K562 (cell line): ENCODE measurements around the gene EML1. TPM values are rescaled to one million over a fixed set of nuclear protein-coding genes. Genes with fewer than 3 reads are reported as not detected.

Experiments used
- ATAC-seq: fragments of 200-7000 bp; cut with Tn5 transposase; 3 replicates; pipeline ENCODE4 v1.9.1; 2020; ENCODE audit warnings: moderate library complexity
- BruUV-seq: library from RNA; stranded (reverse); fragments of 400-500 nt; replicated peaks from 2 replicates; lab custom pipeline; 2021; lab: Mats Ljungman, UMichigan
- CTCF ChIA-PET: fragments of 300-600 bp; formaldehyde crosslinking; extraction: SDS; loops from one replicate; lab custom pipeline; 2021; ENCODE audit warnings: low intra/inter-chr PET ratio; lab: Yijun Ruan, JAX
- POLR2A ChIA-PET: fragments of 300-600, 350-650 bp; sonication (Branson Sonifier 250); formaldehyde crosslinking; extraction: SDS; loops from one replicate; lab custom pipeline; 2021; ENCODE audit warnings: antibody characterized with exemption, inconsistent platforms; lab: Yijun Ruan, JAX
- DNase-seq, 4 experiments: peaks; one replicate each; pipeline versions ENCODE4 v3.0.0 to v3.0.0-alpha.2; 2011 to 2018; ENCODE audit warnings: low spot score in 3 of 4, mixed read lengths in 3 of 4; ENCODE audit errors: extremely low read depth in 1 of 4
- FAIRE-seq: peaks from 2 replicates; lab custom pipeline; 2011; peaks lifted over from hg19 to GRCh38; lab: Jason Lieb, UNC
- H2AFZ ChIP-seq: 2 replicates; pipeline ENCODE4 v1.6.0; 2011; ENCODE audit warnings: low read depth, low read length, control low read depth, inconsistent platforms
- H3K27ac ChIP-seq: fragments of 200-600 bp; 3 replicates; pipeline ENCODE4 v1.8.0; 2011; ENCODE audit warnings: low read depth, mild to moderate bottlenecking, control low read depth, inconsistent platforms, low read length, moderate library complexity, mixed read lengths; ENCODE audit errors: extremely low read depth
- H3K27me3 ChIP-seq, 2 experiments: fragments of 300-600 bp in 1 of 2; 2 replicates in 1 of 2; 3 replicates in 1 of 2; pipeline versions ENCODE4 v1.6.0 to v1.8.0; 2011; ENCODE audit warnings: inconsistent platforms in 2 of 2, low read length in 2 of 2, mild to moderate bottlenecking in 1 of 2, mixed read lengths in 1 of 2, moderate library complexity in 1 of 2; ENCODE audit not compliant: control insufficient read depth in 2 of 2, insufficient read depth in 2 of 2
- H3K36me3 ChIP-seq: fragments of 300-600 bp; 3 replicates; pipeline ENCODE4 v1.8.0; 2011; ENCODE audit warnings: mild to moderate bottlenecking, low read length, inconsistent platforms; ENCODE audit not compliant: control insufficient read depth, insufficient read depth
- H3K4me1 ChIP-seq, 2 experiments: fragments of 200-600 bp in 1 of 2; replicated peaks in 1 of 2; 2 replicates in 1 of 2; 3 replicates in 1 of 2; pipeline versions ENCODE4 v1.5.1 to v1.8.0; 2011; ENCODE audit warnings: inconsistent platforms in 2 of 2, low read length in 2 of 2, mild to moderate bottlenecking in 1 of 2, mixed read lengths in 1 of 2, moderate library complexity in 1 of 2; ENCODE audit not compliant: control insufficient read depth in 2 of 2, insufficient read depth in 2 of 2
- H3K4me2 ChIP-seq: 2 replicates; pipeline ENCODE4 v1.6.1; 2011; ENCODE audit warnings: low read length, control low read depth, inconsistent platforms, mixed read lengths; ENCODE audit not compliant: insufficient read depth
- H3K4me3 ChIP-seq: fragments of 200-600 bp; sonication (generic), shearing (Covaris generic); 2 replicates; pipeline ENCODE4 v1.5.1; 2016; ENCODE audit warnings: control low read depth, inconsistent platforms
- H3K79me2 ChIP-seq: fragments of 200-600 bp; 3 replicates; pipeline ENCODE4 v1.8.0; 2011; ENCODE audit warnings: low read length, inconsistent platforms; ENCODE audit not compliant: control insufficient read depth, insufficient read depth
- H3K9ac ChIP-seq, 2 experiments: 2 replicates each; pipeline versions ENCODE4 v1.6.0 to v1.6.1; 2011; ENCODE audit warnings: low read depth in 2 of 2, low read length in 2 of 2, control low read depth in 1 of 2, inconsistent platforms in 1 of 2, mild to moderate bottlenecking in 1 of 2, mixed read lengths in 1 of 2; ENCODE audit not compliant: insufficient read depth in 1 of 2
- H3K9me1 ChIP-seq: one replicate; pipeline ENCODE4 v1.6.0; 2011; ENCODE audit warnings: inconsistent platforms, mild to moderate bottlenecking, low read length, moderate library complexity; ENCODE audit not compliant: control insufficient read depth, insufficient read depth
- H3K9me3 ChIP-seq: replicated peaks from 2 replicates; pipeline ENCODE4 v1.5.1; 2011; ENCODE audit warnings: low read depth, low read length, inconsistent platforms; ENCODE audit not compliant: control insufficient read depth, insufficient read depth
- H4K20me1 ChIP-seq: replicated peaks from 2 replicates; pipeline ENCODE4 v1.6.1; 2011; ENCODE audit warnings: low read length, inconsistent platforms, mixed read lengths; ENCODE audit not compliant: control insufficient read depth, insufficient read depth
- ETV1 ChIP-seq: fragments of 450-650 bp; conservative IDR thresholded peaks from 2 replicates; pipeline ENCODE4 v1.6.1; 2016; ENCODE audit warnings: missing genetic modification characterization, control low read depth, low read depth, missing compliant biosample characterization
- FOSL1 ChIP-seq: fragments of 200-800 bp; sonication (Bioruptor generic); conservative IDR thresholded peaks from 2 replicates; pipeline ENCODE4 v1.6.1; 2016; ENCODE audit warnings: missing genetic modification characterization, missing compliant biosample characterization
- FUS ChIP-seq: fragments of 200-400 bp; formaldehyde crosslinking; optimal IDR thresholded peaks from 2 replicates; pipeline ENCODE3; 2017; ENCODE audit warnings: low read depth, low read length
- PHF20 ChIP-seq: fragments of 450-650 bp; IDR thresholded peaks from 2 replicates; pipeline ENCODE4 v1.6.1; 2018; ENCODE audit not compliant: partially characterized antibody
- SNRNP70 ChIP-seq: fragments of 200-400 bp; formaldehyde crosslinking; optimal IDR thresholded peaks from 2 replicates; pipeline ENCODE3; 2017; ENCODE audit warnings: low read depth, low read length
- SP1 ChIP-seq: sonication (generic); formaldehyde crosslinking; IDR thresholded peaks from 2 replicates; pipeline ENCODE4 v1.8.1; 2022; ENCODE audit warnings: mild to moderate bottlenecking, missing genetic modification reagents
- SP2 ChIP-seq: IDR thresholded peaks from 2 replicates; pipeline ENCODE4 v1.6.1; 2011; ENCODE audit warnings: mild to moderate bottlenecking, low read depth, low read length, moderate library complexity; ENCODE audit not compliant: poor library complexity, severe bottlenecking; ENCODE audit errors: extremely low read depth
- ZBTB33 ChIP-seq: sonication (generic); formaldehyde crosslinking; IDR thresholded peaks from 2 replicates; pipeline ENCODE4 v1.8.1; 2023; ENCODE audit warnings: mild to moderate bottlenecking, missing genetic modification reagents
- ZBTB8A ChIP-seq: fragments of 450-650 bp; IDR thresholded peaks from 2 replicates; pipeline ENCODE4 v1.6.1; 2018; ENCODE audit warnings: mild to moderate bottlenecking, moderate library complexity; ENCODE audit not compliant: partially characterized antibody
- ZBTB9 ChIP-seq: fragments of 450-650 bp; formaldehyde crosslinking; IDR thresholded peaks from 2 replicates; pipeline ENCODE4 v1.4.0; 2020; ENCODE audit warnings: mild to moderate bottlenecking, moderate library complexity
- ZNF134 ChIP-seq: fragments of 250-450 bp; sonication (Bioruptor Pico); conservative IDR thresholded peaks from 2 replicates; pipeline ENCODE4 v1.4.0; 2020
- ZNF239 ChIP-seq: fragments of 250-450 bp; sonication (Bioruptor Pico); IDR thresholded peaks from 2 replicates; pipeline ENCODE4 v1.4.0; 2020; ENCODE audit warnings: mild to moderate bottlenecking
- ZNF408 ChIP-seq: fragments of 250-450 bp; sonication (Bioruptor Pico); IDR thresholded peaks from 2 replicates; pipeline ENCODE4 v1.4.0; 2020; ENCODE audit warnings: low read depth, mild to moderate bottlenecking, moderate library complexity
- ZNF431 ChIP-seq: sonication (generic); formaldehyde crosslinking; IDR thresholded peaks from 2 replicates; pipeline ENCODE4 v1.8.0; 2022; ENCODE audit warnings: mild to moderate bottlenecking, missing genetic modification reagents
- ZNF699 ChIP-seq: fragments of 250-450 bp; sonication (Bioruptor Pico); IDR thresholded peaks from 2 replicates; pipeline ENCODE4 v1.8.0; 2021; ENCODE audit warnings: mild to moderate bottlenecking, moderate library complexity; ENCODE audit not compliant: insufficient replicate concordance
- ZNF764 ChIP-seq: fragments of 250-450 bp; sonication (Bioruptor Pico); IDR thresholded peaks from 2 replicates; pipeline ENCODE4 v1.4.0; 2020; ENCODE audit warnings: low read depth, mild to moderate bottlenecking, moderate library complexity
- WGBS: fragments of 100-300 bp; shearing (Covaris generic); methylation state at CpG from one replicate; pipeline ENCODE4 v1.1.6; 2016; ENCODE audit warnings: low coverage, mixed read lengths; ENCODE audit not compliant: insufficient coverage; ENCODE audit errors: missing lambda C conversion rate; 5-methylcytosine and 5-hydroxymethylcytosine counted together
- in situ Hi-C: fragments of 300-500 bp; cut with MboI; formaldehyde crosslinking; loops from 4 replicates; pipeline ENCODE4 v1.15.0; 2018; ENCODE audit warnings: inconsistent platforms, mixed read lengths
- intact Hi-C: fragments of 100-400 bp; cut with micrococcal nuclease; formaldehyde crosslinking; loops from 2 replicates; pipeline ENCODE4 v1.14.2; 2022
- polyA plus RNA-seq, 8 experiments: library from polyadenylated mRNA; depleted of rRNA in 4 of 8; stranded (reverse) in 5 of 8; unstranded in 3 of 8; fragments of >200 nt; fragmentation: Nextera tagmentation in 2 of 8; fragmentation: Illumina TruSeq in 1 of 8; extraction: Ambion mirVana in 2 of 8; extraction: Trizol in 1 of 8; gene quantifications; 2 replicates each; pipeline versions ENCODE4 v1.2.1 to v1.2.3, GENCODE V29; 2011 to 2014; ENCODE audit warnings: inconsistent platforms in 1 of 8, missing spikeins in 1 of 8
- total RNA-seq, 7 experiments: library from RNA; depleted of rRNA in 6 of 7; stranded (reverse); fragments of >200 nt in 6 of 7; fragmentation: Illumina TruSeq in 2 of 7; extraction: Trizol in 2 of 7; gene quantifications; 2 replicates each; pipeline versions ENCODE4 v1.2.1 to v1.2.3, GENCODE V29; 2011 to 2021; ENCODE audit warnings: low replicate concordance in 1 of 7
- TF ChIP-seq, protein P1 (sequence below): sonication (generic); formaldehyde crosslinking; IDR thresholded peaks from 2 replicates; pipeline ENCODE4 v1.9.0; 2022; ENCODE audit warnings: mild to moderate bottlenecking, missing genetic modification reagents
- TF ChIP-seq, protein P2 (sequence below): fragments of 450-650 bp; formaldehyde crosslinking; IDR thresholded peaks from 2 replicates; pipeline ENCODE4 v1.4.0; 2022; ENCODE audit warnings: missing genetic modification characterization

The EML1 gene
- total and polyA plus RNA-seq, 9 of the 15 experiments (the other 6 are each of a cell fraction or from before 2014, with no cell fraction given) = 0.01 to 0.35 (median 0.07) TPM; not detected in 2

DNA sequence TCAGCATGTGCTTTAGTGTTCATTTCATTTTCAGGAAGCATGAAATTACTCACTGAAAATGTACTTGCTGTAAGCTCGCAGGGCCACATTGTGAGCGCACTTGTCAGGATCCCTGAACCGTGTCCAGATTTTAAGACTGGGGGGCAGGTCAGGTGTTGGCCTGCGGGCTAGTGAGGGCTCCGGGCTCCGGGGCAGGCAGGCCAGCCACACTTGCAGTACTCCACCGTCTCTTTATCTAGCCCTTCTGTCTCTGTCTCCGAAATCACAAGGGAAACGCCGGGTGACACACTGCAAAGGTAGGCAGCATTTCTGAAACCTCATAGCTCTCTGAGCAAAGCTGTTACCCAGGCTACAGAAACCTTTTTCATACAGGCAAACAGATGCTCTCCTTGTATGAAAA lies 98.7 kb downstream of the EML1 start:
- Histone ChIP-seq H3K27me3 (peaks cover 9 to 42% of the 10 kb centered on the region in 2 experiments), H3K9me1 (no peaks in the 10 kb centered on the region), H3K4me1 (no peaks in the 10 kb centered on the region), H3K4me3 (no peak overlapping the region), H4K20me1 (no peaks in the 10 kb centered on the region), H2AFZ (no peak overlapping the region), H3K4me2 (no peak overlapping the region), H3K36me3 (no peaks in the 10 kb centered on the region), H3K79me2 (no peaks in the 10 kb centered on the region), H3K9me3 (no peaks in the 10 kb centered on the region), H3K9ac (no peak overlapping the region), H3K27ac (no peak overlapping the region)
- DNase-seq (no peak), FAIRE-seq (no peak), ATAC-seq (no peak)
- ChIA-PET POLR2A (no interaction called here), CTCF (no interaction called here)
- intact Hi-C loops (no loop called here), in situ Hi-C loops (loop anchor here (25.0 kb wide), 1 partner anchor 505 kb away; no protein-coding TSS in a partner anchor)
- 3% methylated on average over 10 of the region's 10 CpGs for WGBS
- BruUV-seq = no TSS peak
- TF ChIP-seq ZBTB8A (no peak), ZNF431 (no peak), ZBTB9 (CRISPR knock-in tag) (no peak), SNRNP70 (no peak), PHF20 (no peak), SP2 (no peak), ZNF764 (CRISPR knock-in tag) (no peak), FOSL1 (no peak), ZNF134 (CRISPR knock-in tag) (no peak), ZNF239 (CRISPR knock-in tag) (no peak), ZBTB33 (no peak), ZNF699 (no peak), ETV1 (tag) (no peak), FUS (no peak), ZNF408 (CRISPR knock-in tag) (no peak), SP1 (CRISPR knock-in tag) (no peak)
- TF ChIP-seq, protein P1, sequence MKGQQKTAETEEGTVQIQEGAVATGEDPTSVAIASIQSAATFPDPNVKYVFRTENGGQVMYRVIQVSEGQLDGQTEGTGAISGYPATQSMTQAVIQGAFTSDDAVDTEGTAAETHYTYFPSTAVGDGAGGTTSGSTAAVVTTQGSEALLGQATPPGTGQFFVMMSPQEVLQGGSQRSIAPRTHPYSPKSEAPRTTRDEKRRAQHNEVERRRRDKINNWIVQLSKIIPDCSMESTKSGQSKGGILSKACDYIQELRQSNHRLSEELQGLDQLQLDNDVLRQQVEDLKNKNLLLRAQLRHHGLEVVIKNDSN (CRISPR knock-in tag) = no peak
- TF ChIP-seq, protein P2, sequence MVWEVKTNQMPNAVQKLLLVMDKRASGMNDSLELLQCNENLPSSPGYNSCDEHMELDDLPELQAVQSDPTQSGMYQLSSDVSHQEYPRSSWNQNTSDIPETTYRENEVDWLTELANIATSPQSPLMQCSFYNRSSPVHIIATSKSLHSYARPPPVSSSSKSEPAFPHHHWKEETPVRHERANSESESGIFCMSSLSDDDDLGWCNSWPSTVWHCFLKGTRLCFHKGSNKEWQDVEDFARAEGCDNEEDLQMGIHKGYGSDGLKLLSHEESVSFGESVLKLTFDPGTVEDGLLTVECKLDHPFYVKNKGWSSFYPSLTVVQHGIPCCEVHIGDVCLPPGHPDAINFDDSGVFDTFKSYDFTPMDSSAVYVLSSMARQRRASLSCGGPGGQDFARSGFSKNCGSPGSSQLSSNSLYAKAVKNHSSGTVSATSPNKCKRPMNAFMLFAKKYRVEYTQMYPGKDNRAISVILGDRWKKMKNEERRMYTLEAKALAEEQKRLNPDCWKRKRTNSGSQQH (CRISPR knock-in tag) = no peak
